Colonic mucosa (tissue), 4 donors: ENCODE data around the gene ENC1. TPM values are rescaled to one million over a fixed set of nuclear protein-coding genes. Genes with fewer than 3 reads are reported as not detected.

Experiments
- DNase-seq: peaks from one replicate; pipeline ENCODE4 v3.0.0-alpha.2; 2020
- H3K27ac ChIP-seq: fragments of 200-600 bp; one replicate; pipeline ENCODE4 v1.8.0; 2021
- H3K27me3 ChIP-seq: fragments of 200-600 bp; one replicate; pipeline ENCODE4 v1.8.0; 2021
- H3K36me3 ChIP-seq: fragments of 200-600 bp; one replicate; pipeline ENCODE4 v1.8.0; 2021
- H3K4me1 ChIP-seq: fragments of 200-600 bp; one replicate; pipeline ENCODE4 v1.8.0; 2021; ENCODE audit warnings: mild to moderate bottlenecking
- H3K4me3 ChIP-seq: fragments of 200-600 bp; one replicate; pipeline ENCODE4 v1.8.0; 2021
- H3K9ac ChIP-seq, 2 donors: one replicate each; pipeline ENCODE4 v1.7.0; 2013; ENCODE audit warnings: control low read depth in 2 of 2, low read depth in 2 of 2, low read length in 2 of 2
- H3K9me3 ChIP-seq: fragments of 200-600 bp; one replicate; pipeline ENCODE4 v1.8.0; 2021
- CTCF ChIP-seq: fragments of 200-600 bp; IDR thresholded peaks from one replicate; pipeline ENCODE4 v1.8.0; 2022; ENCODE audit warnings: antibody characterized with exemption, mild to moderate bottlenecking
- intact Hi-C: fragments of 100-400 bp; cut with DNase I; formaldehyde crosslinking; loops from one replicate; pipeline ENCODE4 v1.14.1; 2022
- total RNA-seq, 2 donors: library from RNA; stranded (reverse); fragmentation: NEBNext Ultra II Directional in 1 of 2; extraction: Animal tissue kit (Norgen Biotek cat#: 25700) in 1 of 2; gene quantifications; one replicate each; pipeline ENCODE4 v1.2.1, GENCODE V29; 2021
- donor health status: healthy.
- donor health status: DM: no; HTN: no; CAD: no.
- donor health status: DM: no; HTN: no; CAD: no.

ENC1 gene
- total RNA-seq, 2 donors from 2014 or later = 18.9 to 26.6 TPM

DNA sequence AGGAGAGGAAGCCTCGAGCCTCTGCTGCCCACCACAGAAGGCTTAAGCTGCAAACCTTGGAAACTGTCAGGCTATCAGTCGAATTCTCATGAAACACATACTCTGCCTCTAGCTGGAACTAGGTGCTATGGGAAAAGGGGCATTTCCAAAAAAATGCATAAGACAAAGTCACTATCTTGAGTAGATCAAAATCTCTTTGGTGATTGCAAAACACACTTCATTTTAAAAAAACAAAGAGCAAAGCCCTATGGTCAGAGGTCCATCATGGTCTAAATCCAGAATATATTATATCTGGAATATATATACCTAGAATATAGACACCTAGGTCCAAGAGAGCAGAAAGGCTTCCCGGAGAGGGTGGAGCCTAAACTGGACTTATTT, 59.8 kb downstream of the ENC1 start:
- peak overlapping the region in 1 of 2 donors; percentile 51 for H3K9ac ChIP-seq
- peaks cover 6% of the 10 kb centered on the region for H3K4me1 ChIP-seq
- H3K9me3 ChIP-seq = no peaks in the 10 kb centered on the region
- H3K36me3 ChIP-seq = no peaks in the 10 kb centered on the region
- no peaks in the 10 kb centered on the region for H3K27me3 ChIP-seq
- no peak for DNase-seq
- no peak overlapping the region for H3K4me3 ChIP-seq
- TF ChIP-seq CTCF = no peak
- intact Hi-C loops = no loop called here
- peak overlapping the region; percentile 75 for H3K27ac ChIP-seq

GRCh38 chr5:74579215-74579614, 61.3 kb downstream of the ENC1 start:
- Histone ChIP-seq H3K4me1 (peaks cover 6% of the 10 kb centered on the region), H3K9ac (no peak overlapping the region), H3K36me3 (no peaks in the 10 kb centered on the region), H3K27ac (no peak overlapping the region), H3K27me3 (no peaks in the 10 kb centered on the region), H3K9me3 (no peaks in the 10 kb centered on the region), H3K4me3 (no peak overlapping the region)
- DNase-seq = no peak
- intact Hi-C loops = no loop called here
- TF ChIP-seq CTCF = no peak

DNA sequence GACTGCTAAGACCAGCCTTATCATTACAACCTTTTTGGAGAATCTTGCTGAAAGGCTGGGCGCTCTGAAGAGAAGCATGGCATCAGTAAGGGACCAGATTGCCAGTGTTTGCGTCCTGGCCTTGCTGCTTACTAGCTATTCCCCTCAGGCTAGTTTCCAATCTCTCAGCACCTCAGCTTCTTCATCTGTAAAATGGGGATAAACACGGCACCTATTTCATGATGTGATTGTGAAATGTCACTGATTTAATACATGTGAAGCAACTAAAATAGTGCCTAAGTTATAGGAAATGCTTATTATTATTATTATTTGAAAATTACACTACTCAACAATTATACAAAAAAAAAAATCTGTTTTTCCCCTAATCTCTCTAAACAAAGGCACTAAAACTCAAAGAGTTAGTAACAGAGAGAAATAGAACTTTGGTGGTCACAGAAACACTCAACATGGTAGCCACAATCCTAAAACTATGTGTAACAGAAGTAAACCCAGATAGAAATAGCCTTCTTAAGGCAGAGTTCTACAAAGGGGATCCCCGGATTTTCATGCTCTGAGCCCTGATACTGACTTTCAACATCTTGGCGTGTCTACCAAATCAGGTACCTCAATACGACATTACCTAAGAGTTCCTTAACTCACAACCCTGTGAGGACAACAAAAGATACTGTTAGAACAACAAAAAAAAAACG, 62.0 kb downstream of the ENC1 start:
- TF ChIP-seq CTCF = no peak
- no peak for DNase-seq
- intact Hi-C loops = no loop called here
- H3K9ac ChIP-seq = no peak overlapping the region
- H3K4me3 ChIP-seq = no peak overlapping the region
- no peaks in the 10 kb centered on the region for H3K9me3 ChIP-seq
- peaks cover 6% of the 10 kb centered on the region for H3K4me1 ChIP-seq
- H3K27me3 ChIP-seq = no peaks in the 10 kb centered on the region
- no peak overlapping the region for H3K27ac ChIP-seq
- H3K36me3 ChIP-seq = no peaks in the 10 kb centered on the region

Other genes with a start within 250 kb of the ENC1 start
- gene HEXB, start 44.5 kb upstream of the ENC1 start, total RNA-seq = 100 to 1,000 TPM; 173 to 197 TPM
- 10 to 100 TPM; 24.1 to 31.4 TPM for gene GFM2, start 126.4 kb upstream of the ENC1 start, total RNA-seq
- gene NSA2, start 126.5 kb upstream of the ENC1 start, total RNA-seq = 10 to 100 TPM; 55.0 to 56.9 TPM
- gene FAM169A, start 225.7 kb upstream of the ENC1 start, total RNA-seq = 1 to 10 TPM; 4.9 to 5.0 TPM